GM20000 (cell line): ENCODE measurements around the gene ZNF841.

ENCODE experiments used
- DNase-seq: peaks from one replicate; pipeline ENCODE4 v3.0.0; 2012; ENCODE audit warnings: low spot score
- TF ChIP-seq, protein P1 (sequence below): IDR thresholded peaks from 2 replicates; pipeline ENCODE4 v1.5.1; 2012; ENCODE audit warnings: mild to moderate bottlenecking, control low read depth; ENCODE audit errors: extremely low read depth, missing control alignments

Gene ZNF841

DNA sequence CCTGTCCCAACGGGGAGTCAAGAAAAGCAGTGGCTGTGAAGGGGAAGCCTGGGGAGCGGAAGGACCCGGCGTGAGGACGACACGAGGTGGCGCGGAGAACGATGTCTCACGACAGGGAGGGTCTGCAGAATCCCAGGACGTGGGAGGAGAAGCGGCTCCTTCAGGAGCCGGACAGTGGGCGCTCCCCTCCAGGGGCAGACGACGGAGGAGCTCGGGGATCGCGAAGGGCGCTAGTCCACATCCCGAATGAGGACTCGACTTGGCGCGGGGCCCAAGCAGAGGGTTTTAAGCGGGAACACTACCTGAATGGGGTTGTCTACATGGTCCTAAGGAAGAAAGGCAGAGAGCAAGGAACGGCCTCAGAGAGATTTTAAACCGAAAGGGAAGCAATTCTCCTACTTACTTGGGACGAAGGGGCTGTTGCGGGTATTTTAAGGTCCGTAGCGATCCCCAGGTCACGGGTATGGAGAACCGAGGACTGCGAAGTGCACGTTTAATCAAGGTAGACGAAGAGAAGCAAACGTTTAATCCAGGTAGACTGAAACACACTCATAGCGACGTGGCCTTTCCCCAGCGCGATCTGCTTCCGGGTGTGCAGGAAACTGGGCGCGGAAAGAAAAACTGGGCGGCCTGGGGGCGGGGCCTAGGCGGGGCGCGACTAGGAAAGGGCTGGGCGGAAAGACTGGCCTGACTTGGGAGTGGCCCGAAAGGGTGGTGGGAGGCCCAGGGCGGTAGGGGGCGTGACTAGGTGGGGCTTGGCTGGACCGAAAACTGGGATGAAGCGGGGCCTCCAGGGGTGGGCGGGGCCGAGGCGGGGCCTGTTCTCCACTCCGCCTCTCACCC lies at the start of gene ZNF841:
ZNF841 (minus strand) TSS at position 594 of the 843 bp plus-strand sequence. CDS start 10,964 bp downstream, outside the sequence.
- TF ChIP-seq, protein P1, sequence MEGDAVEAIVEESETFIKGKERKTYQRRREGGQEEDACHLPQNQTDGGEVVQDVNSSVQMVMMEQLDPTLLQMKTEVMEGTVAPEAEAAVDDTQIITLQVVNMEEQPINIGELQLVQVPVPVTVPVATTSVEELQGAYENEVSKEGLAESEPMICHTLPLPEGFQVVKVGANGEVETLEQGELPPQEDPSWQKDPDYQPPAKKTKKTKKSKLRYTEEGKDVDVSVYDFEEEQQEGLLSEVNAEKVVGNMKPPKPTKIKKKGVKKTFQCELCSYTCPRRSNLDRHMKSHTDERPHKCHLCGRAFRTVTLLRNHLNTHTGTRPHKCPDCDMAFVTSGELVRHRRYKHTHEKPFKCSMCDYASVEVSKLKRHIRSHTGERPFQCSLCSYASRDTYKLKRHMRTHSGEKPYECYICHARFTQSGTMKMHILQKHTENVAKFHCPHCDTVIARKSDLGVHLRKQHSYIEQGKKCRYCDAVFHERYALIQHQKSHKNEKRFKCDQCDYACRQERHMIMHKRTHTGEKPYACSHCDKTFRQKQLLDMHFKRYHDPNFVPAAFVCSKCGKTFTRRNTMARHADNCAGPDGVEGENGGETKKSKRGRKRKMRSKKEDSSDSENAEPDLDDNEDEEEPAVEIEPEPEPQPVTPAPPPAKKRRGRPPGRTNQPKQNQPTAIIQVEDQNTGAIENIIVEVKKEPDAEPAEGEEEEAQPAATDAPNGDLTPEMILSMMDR = no peak
- peak; percentile 83 for DNase-seq

DNA sequence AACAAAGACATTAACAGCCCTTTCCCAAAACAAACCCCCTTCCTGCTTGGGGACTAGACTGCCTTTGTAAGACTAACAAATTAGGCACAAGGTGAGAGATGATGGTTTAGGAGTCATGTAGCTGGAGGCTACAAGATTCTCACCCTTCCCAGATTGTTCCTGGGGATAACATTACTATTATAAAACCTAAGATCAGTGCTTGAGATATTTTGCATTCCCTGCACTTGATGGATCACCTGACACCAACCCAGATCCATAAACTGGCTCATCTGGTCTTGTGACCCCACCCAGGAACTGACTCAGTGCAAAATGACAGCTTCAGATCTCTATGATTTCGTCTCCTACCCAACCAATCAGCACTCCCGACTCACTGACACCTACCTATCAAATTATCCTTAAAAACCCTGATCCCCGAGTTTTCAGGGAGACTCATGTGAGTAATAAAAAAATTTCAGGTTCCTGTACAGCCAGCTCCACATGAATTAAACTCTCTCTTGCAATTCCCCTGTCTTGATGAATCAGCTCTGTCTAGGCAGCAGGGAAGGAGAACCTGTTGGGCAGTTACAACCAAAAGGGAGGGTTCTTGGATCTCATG lies 46.5 kb upstream of the ZNF841 start:
- TF ChIP-seq, protein P1 = no peak
- no peak for DNase-seq

GRCh38 chr19:52141203-52141602 lies 45.6 kb upstream of the ZNF841 start:
- TF ChIP-seq, protein P1 = no peak
- no peak for DNase-seq

DNA sequence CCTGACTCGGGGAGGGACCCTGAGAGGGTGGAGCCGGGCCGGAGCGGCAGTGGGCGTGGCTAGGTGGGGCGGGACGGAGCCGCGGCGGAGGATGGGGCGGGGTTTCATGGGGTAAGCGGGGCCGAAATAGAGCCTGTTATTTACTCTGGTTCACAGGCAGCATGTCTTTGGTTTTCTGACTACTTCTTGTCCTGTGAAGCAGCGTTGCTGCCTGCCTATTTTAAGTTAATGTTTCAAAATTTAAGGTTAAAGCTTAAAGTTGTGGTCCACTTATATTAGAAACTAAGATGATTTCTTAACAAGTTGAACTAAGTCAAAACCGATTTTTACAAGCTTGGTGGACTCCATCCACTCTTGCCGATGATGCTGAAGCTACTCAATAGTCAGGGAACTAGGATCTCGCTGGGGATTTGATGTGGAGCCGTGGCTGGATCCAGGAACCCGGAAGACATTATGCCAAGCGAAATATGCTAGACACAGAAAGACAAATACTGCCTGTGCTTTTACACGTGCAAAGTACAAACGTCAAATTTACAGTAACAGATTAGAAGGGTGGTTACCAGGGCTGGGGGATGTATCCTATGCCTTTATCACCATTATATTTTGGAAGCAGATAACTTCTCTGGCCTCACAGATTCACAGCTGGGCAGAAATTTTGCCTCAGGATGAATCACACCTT lies 44.6 kb upstream of the ZNF841 start:
- TF ChIP-seq, protein P1 = no peak

DNA sequence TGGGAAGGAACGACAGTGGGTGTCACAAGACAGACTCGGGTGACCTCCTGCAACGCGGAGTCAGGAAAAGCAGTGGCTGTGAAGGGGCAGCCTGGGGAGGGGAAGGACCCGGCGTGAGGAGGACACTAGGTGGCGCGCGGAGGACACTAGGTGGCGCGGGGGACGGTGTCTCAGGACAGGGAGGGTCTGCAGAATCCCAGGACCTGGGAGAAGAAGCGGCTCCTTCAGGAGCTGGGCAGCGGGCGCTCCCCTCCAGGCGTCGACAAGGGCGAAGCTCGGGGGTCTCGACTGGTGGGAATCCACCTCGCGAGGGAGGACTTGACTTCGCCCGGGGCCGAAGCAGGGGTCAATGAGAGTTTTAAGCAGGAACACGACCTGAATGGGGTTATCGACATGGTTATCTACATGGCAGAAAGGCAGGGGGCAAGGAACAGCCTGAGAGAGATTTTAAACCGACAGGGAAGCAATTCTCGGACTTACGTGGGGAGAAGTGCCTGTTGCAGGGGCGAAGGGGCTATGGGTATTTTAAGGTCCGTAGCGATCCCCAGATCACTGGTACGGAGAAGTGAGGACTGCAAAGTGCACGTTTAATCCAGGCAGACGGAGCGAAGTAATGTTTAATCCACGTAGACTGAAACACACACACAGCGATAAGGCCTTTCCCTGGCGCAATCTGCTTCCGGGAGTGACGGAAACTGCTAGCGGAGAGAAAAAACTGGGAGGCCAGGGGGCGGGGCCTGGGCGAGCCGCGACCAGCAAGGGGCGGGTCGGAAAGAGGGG lies 43.9 kb upstream of the ZNF841 start, which contains the start of gene ZNF616:
ZNF616 (minus strand) TSS at position 687 of the 780 bp plus-strand sequence. CDS start 9,426 bp downstream, outside the sequence.
- DNase-seq = peak; percentile 80
- TF ChIP-seq, protein P1 = peak; percentile 92

More for the DNA sequence above, 44.6 kb upstream of the ZNF841 start:
- peak; percentile 94 for DNase-seq

GRCh38 chr19:52138983-52139251 lies 43.4 kb upstream of the ZNF841 start:
- TF ChIP-seq, protein P1 = no peak
- no peak for DNase-seq
